Upper lobe of right lung (tissue), 1 donor: Measurements from ENCODE around the gene MEDAG. TPM values are rescaled to one million over a fixed set of nuclear protein-coding genes. Genes with fewer than 3 reads are reported as not detected.

ENCODE experiments used
- ATAC-seq: fragments of 200-7000 bp; cut with Tn5 transposase; one replicate; pipeline ENCODE4 v1.9.1; 2020; ENCODE audit warnings: mild to moderate bottlenecking, moderate library complexity
- DNase-seq: peaks from one replicate; pipeline ENCODE4 v3.0.0-alpha.2; 2020
- H3K27ac ChIP-seq: fragments of 200-600 bp; one replicate; pipeline ENCODE4 v1.8.0; 2022
- H3K27me3 ChIP-seq: fragments of 200-600 bp; one replicate; pipeline ENCODE4 v1.8.0; 2022; ENCODE audit warnings: mild to moderate bottlenecking
- H3K36me3 ChIP-seq: fragments of 200-600 bp; one replicate; pipeline ENCODE4 v1.8.0; 2022
- H3K4me1 ChIP-seq: fragments of 200-600 bp; one replicate; pipeline ENCODE4 v1.8.0; 2022
- H3K4me3 ChIP-seq: fragments of 200-600 bp; one replicate; pipeline ENCODE4 v1.8.0; 2022; ENCODE audit warnings: mild to moderate bottlenecking
- H3K9me3 ChIP-seq: fragments of 200-600 bp; one replicate; pipeline ENCODE4 v1.8.0; 2022
- intact Hi-C: fragments of 100-400 bp; cut with DNase I; formaldehyde crosslinking; loops from one replicate; pipeline ENCODE4 v1.11.0; 2022
- total RNA-seq: library from RNA; stranded (reverse); fragmentation: NEBNext Ultra II Directional; extraction: Animal tissue kit (Norgen Biotek cat#: 25700); gene quantifications from one replicate; pipeline ENCODE4 v1.2.1, GENCODE V29; 2021
- TF ChIP-seq, protein P1 (sequence below): fragments of 200-600 bp; IDR thresholded peaks from one replicate; pipeline ENCODE4 v1.8.0; 2022; ENCODE audit warnings: antibody characterized with exemption
- donor health status: DM: no; HTN: yes; CAD: no; lungs with severe emphysema.

MEDAG gene
- total RNA-seq, 1 donor from 2014 or later = 5.5 TPM

DNA sequence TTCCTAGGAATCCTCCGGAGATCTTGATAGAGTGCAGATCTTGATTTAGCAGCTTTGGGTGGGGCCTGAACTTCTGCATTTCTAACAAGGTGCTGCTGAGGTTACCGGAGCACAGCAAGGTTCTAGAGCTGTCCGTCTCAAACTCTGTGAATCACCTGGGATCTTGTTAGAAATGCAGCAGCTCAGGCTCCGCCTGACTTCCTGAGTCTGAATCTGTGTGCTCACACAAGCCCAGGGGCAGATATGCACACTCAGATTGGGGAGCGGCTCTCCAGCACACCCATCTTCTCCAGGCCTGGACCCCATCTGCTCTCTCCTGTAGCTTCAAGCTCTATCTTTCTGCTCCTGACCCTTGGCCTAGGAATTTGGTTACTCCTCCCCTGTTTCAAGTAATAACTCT lies 22.9 kb downstream of the MEDAG start:
- ATAC-seq (no peak), DNase-seq (no peak)
- no peaks in the 10 kb centered on the region for H3K36me3 ChIP-seq
- H3K4me1 ChIP-seq = no peaks in the 10 kb centered on the region
- TF ChIP-seq, protein P1, sequence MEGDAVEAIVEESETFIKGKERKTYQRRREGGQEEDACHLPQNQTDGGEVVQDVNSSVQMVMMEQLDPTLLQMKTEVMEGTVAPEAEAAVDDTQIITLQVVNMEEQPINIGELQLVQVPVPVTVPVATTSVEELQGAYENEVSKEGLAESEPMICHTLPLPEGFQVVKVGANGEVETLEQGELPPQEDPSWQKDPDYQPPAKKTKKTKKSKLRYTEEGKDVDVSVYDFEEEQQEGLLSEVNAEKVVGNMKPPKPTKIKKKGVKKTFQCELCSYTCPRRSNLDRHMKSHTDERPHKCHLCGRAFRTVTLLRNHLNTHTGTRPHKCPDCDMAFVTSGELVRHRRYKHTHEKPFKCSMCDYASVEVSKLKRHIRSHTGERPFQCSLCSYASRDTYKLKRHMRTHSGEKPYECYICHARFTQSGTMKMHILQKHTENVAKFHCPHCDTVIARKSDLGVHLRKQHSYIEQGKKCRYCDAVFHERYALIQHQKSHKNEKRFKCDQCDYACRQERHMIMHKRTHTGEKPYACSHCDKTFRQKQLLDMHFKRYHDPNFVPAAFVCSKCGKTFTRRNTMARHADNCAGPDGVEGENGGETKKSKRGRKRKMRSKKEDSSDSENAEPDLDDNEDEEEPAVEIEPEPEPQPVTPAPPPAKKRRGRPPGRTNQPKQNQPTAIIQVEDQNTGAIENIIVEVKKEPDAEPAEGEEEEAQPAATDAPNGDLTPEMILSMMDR = no peak
- H3K27ac ChIP-seq = no peak overlapping the region
- intact Hi-C loops = no loop called here
- H3K4me3 ChIP-seq = no peak overlapping the region
- H3K9me3 ChIP-seq = no peaks in the 10 kb centered on the region
- peaks cover 10% of the 10 kb centered on the region for H3K27me3 ChIP-seq

DNA sequence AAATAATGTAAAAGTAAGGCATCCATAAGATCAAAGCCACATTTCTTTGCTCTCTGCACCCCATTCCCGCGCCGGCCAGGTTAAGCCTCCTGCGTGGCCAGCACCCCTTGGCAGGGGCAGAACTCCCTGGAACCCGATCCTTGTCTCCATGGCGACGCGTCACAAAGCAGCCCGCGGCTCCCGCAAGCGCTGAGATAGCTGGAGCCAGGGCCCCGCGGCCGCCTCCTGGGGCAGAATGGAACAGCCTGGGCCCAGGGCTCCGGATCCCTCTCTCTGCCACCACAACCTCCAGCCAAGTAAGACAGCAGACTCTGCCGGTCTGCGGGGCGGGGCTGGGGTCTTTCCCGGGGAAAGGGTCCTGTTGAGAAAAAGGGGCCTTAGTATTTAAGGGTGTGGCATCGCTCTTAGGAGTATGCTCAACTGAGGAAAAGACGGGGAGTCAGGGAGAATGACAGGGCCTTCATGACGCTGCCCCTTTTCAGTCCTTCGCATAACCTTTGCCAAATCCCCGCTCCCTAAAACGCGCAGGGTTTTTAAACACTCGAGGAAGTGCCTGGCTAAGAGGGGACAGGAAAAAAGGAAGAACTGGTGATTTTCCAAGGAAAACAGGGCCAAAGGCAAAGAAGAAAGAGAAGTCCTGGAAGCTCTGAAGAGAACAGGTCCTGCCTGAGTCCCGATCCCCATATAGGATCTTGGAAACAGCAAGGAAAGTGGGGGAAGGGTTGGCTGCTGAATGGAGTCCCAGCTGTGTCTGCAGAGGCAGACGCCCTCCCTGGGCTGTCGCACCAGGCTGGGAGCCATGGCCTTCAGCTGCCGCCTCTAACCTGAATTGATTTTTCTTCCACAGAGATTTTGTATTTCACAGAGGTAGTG lies 26.6 kb downstream of the MEDAG start, which contains the start of gene TEX26:
TSS of gene TEX26 (plus strand) at position 176 of the 873 bp plus-strand sequence. CDS start at position 236, 60 bp downstream.
- Histone ChIP-seq H3K27ac (no peak within 1 kb of the TSS), H3K4me3 (no peak within 1 kb of the TSS), H3K27me3 (peaks cover 10% of the 10 kb centered on the region), H3K9me3 (no peaks in the 10 kb centered on the region), H3K4me1 (no peaks in the 10 kb centered on the region), H3K36me3 (no peaks in the 10 kb centered on the region)
- intact Hi-C loops = no loop called here
- DNase-seq = no peak
- TF ChIP-seq, protein P1 = no peak
- ATAC-seq = peak; percentile 29

DNA sequence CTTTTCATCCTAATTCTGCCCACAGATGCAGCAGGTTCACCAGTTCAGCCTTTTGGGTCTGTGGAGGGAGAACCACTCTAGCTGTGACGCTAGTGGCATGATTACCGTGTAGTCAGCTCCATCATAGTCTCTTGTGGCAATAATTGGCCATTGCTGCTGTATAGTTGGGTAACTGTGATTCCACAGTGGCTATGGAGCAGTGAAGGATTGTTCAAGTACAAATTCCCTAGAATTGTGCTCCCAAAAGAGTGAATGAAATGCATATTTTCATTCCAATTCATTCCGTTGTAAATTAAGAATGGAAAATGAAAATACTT lies 27.2 kb downstream of the MEDAG start:
- Histone ChIP-seq H3K36me3 (no peaks in the 10 kb centered on the region), H3K27me3 (peaks cover 10% of the 10 kb centered on the region), H3K4me1 (no peaks in the 10 kb centered on the region), H3K27ac (no peak overlapping the region), H3K4me3 (no peak overlapping the region), H3K9me3 (peaks cover 1% of the 10 kb centered on the region)
- no peak for ATAC-seq
- TF ChIP-seq, protein P1 = no peak
- DNase-seq = no peak
- intact Hi-C loops = no loop called here

DNA sequence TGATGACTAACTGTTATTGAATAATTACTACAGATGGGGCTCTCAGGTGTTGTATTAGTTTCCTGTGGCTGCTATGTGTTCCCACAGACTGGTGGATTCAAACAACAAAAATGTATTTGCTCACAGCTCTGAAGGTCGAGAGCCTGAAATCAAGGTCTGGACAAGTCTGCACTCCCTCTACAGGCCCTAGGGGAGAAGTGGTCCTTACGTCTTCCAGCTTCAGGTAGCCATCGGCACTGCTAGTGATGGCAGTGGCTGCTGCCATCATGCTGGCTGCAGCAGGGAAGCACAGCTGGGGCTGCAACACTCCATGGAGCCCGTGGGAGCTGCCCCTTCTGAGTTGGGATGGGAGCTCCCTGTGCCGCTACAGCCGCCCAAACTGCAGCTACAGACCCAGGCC lies 28.3 kb downstream of the MEDAG start:
- Histone ChIP-seq H3K27ac (no peak overlapping the region), H3K36me3 (no peaks in the 10 kb centered on the region), H3K4me1 (no peaks in the 10 kb centered on the region), H3K4me3 (no peak overlapping the region), H3K27me3 (peaks cover 10% of the 10 kb centered on the region), H3K9me3 (peaks cover 4% of the 10 kb centered on the region)
- intact Hi-C loops = no loop called here
- ATAC-seq (no peak), DNase-seq (no peak)
- TF ChIP-seq, protein P1 = no peak

DNA sequence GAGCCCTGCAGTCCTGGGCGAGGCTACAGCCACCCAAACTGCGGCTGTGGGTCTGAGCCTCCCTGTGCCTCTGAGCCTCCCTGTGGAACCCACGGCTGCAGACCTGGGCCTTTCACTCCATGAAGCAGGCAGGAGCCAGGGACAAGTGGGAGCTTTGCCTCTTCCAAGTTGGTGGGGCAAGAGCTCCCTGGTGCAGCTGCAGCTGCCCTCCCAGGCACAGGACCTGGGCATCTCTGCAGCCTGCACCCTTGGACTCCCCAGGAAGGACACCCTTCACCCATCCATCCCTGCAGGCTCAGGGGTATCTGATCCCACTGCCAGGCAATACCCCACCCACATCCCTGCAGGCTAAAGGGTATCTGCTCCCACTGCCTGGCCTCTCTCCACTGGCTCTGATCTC lies 28.7 kb downstream of the MEDAG start:
- Histone ChIP-seq H3K27ac (no peak overlapping the region), H3K36me3 (no peaks in the 10 kb centered on the region), H3K4me1 (no peaks in the 10 kb centered on the region), H3K27me3 (peaks cover 9% of the 10 kb centered on the region), H3K4me3 (no peak overlapping the region), H3K9me3 (peaks cover 4% of the 10 kb centered on the region)
- DNase-seq (no peak), ATAC-seq (peak; percentile 23)
- TF ChIP-seq, protein P1 = no peak
- intact Hi-C loops = no loop called here
